ENCODE results near the gene BUB1B. TPM values are rescaled to one million over a fixed set of nuclear protein-coding genes. Genes with fewer than 3 reads are reported as not detected.

The BUB1B gene
- total RNA-seq, 1 experiment from 2014 or later: 92.9 TPM

- ChIA-PET RAD21 (ENCODE audit: low non-redundant PET in 1 of 2, low total read pairs in 2 of 2, uncharacterized antibody in 2 of 2, unreplicated experiment in 2 of 2) (no interaction called here), CTCF (interaction anchor here (1.2 to 1.5 kb wide), 2 partner anchors 11 to 53 kb away, joined by 3 to 4 read pairs; no protein-coding TSS in a partner anchor), POLR2A (no interaction called here)
- no TSS peak for BruUV-seq (replicated peaks)
- TF ChIP-seq CEBPB (IDR thresholded peaks at IDR 0.05; ENCODE audit: low read depth): no peak
- no peak for TF ChIP-seq ZFX (IDR thresholded peaks at IDR 0.05)
- TF ChIP-seq TCF7L2 (IDR thresholded peaks at IDR 0.05; ENCODE audit: borderline replicate concordance, extremely low read depth, insufficient read depth, insufficient read length): no peak
- TF ChIP-seq, protein P1, sequence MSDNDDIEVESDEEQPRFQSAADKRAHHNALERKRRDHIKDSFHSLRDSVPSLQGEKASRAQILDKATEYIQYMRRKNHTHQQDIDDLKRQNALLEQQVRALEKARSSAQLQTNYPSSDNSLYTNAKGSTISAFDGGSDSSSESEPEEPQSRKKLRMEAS (IDR thresholded peaks at IDR 0.05): no peak
- Histone ChIP-seq H3K36me3 (ENCODE audit: control insufficient read depth in 1 of 2, insufficient read depth in 2 of 2, low read length in 2 of 2) (peaks cover 38 to 58% of the 10 kb centered on the region in 2 experiments), H3K4me1 (ENCODE audit: control insufficient read depth in 1 of 2, insufficient read depth in 2 of 2, low read length in 2 of 2) (no peaks in the 10 kb centered on the region), H4K20me1 (ENCODE audit: insufficient read depth) (0 out of 2 replicates have a peak, but pooled peaks cover 3% of the 10 kb centered on the region), H3K4me3 (replicated peaks in 1 of 2; ENCODE audit: low read depth in 1 of 2, low read length in 2 of 2) (no peak overlapping the region), H3K9ac (ENCODE audit: low read length) (no peak overlapping the region), H2AFZ (ENCODE audit: low read depth, low read length, poor library complexity, severe bottlenecking) (no peak overlapping the region), H3K9me3 (ENCODE audit: control insufficient read depth in 1 of 2, insufficient read depth in 1 of 2, low read depth in 1 of 2, low read length in 2 of 2) (no peaks in the 10 kb centered on the region), H3K4me2 (ENCODE audit: low read length) (no peak overlapping the region), H3K9me2 (ENCODE audit: insufficient read depth) (no peaks in the 10 kb centered on the region), H3K27me3 (ENCODE audit: insufficient read depth, low read length) (no peaks in the 10 kb centered on the region), H3K27ac (ENCODE audit: low read depth, low read length) (no peak overlapping the region), H3K79me2 (ENCODE audit: insufficient read depth, low read length) (no peaks in the 10 kb centered on the region; the same call in 1 of the 2 replicates)
- intact Hi-C loops (cut with micrococcal nuclease): no loop called here
- DNase-seq (ENCODE audit: low read depth, low spot score) (no peak), ATAC-seq (no peak)
Observed at GRCh38 chr15:40222131-40222530, 61.3 kb downstream of the BUB1B start.

DNA sequence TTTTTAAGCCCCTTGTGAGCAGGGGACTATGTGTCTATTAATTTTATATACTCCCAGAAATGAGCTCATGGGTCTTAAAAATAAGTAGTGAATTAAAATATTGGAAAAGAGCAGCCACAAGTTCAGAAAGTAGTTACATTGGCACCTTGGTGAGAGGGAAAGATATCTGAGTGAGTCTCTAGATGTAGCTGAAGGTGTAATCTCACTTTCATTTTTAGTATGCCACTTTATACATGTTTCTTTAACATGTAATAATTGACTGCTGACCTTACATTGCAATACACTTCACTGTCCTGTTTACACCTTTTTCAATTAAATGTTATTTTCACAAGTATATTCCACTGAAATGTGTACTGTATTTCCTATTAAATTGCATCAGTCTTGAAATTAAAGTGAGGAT, 65.9 kb downstream of the BUB1B start:
- TF ChIP-seq ZBTB33 (IDR thresholded peaks at IDR 0.05; ENCODE audit: extremely low read depth, insufficient replicate concordance, low read length): no peak
- TF ChIP-seq EZH2 (IDR thresholded peaks at IDR 0.05): no peak
- TF ChIP-seq SP1 (IDR thresholded peaks at IDR 0.05; ENCODE audit: low read depth): no peak
- no peak for TF ChIP-seq ZFX (IDR thresholded peaks at IDR 0.05)
- no peak for TF ChIP-seq ZNF274 (IDR thresholded peaks at IDR 0.05; ENCODE audit: low read depth, low read length)
- no peak for TF ChIP-seq YY1 (IDR thresholded peaks at IDR 0.05; ENCODE audit: extremely low read depth, insufficient replicate concordance, low read depth, low read length)
- TF ChIP-seq, protein P2, sequence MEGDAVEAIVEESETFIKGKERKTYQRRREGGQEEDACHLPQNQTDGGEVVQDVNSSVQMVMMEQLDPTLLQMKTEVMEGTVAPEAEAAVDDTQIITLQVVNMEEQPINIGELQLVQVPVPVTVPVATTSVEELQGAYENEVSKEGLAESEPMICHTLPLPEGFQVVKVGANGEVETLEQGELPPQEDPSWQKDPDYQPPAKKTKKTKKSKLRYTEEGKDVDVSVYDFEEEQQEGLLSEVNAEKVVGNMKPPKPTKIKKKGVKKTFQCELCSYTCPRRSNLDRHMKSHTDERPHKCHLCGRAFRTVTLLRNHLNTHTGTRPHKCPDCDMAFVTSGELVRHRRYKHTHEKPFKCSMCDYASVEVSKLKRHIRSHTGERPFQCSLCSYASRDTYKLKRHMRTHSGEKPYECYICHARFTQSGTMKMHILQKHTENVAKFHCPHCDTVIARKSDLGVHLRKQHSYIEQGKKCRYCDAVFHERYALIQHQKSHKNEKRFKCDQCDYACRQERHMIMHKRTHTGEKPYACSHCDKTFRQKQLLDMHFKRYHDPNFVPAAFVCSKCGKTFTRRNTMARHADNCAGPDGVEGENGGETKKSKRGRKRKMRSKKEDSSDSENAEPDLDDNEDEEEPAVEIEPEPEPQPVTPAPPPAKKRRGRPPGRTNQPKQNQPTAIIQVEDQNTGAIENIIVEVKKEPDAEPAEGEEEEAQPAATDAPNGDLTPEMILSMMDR (IDR thresholded peaks at IDR 0.05 in 2 of 3, conservative IDR thresholded peaks at IDR 0.05 in 1 of 3; ENCODE audit: borderline replicate concordance in 1 of 3, insufficient read depth in 1 of 3, low read depth in 2 of 3, low read length in 2 of 3): no peak
- no peak for TF ChIP-seq EZH2phosphoT487 (IDR thresholded peaks at IDR 0.05; ENCODE audit: borderline replicate concordance)
- no peak for TF ChIP-seq SIN3A (IDR thresholded peaks at IDR 0.05; ENCODE audit: low read depth)
- H3K27ac ChIP-seq (ENCODE audit: low read depth, low read length): no peak overlapping the region
- no peak for ATAC-seq
- ChIA-PET CTCF (interaction anchor here (0.8 to 3.2 kb wide), 3 partner anchors 9 to 52 kb away, joined by 3 to 15 read pairs (median 4); no protein-coding TSS in a partner anchor), POLR2A (interaction anchor here (1.3 kb wide), 1 partner anchor 12 kb away, joined by 4 read pairs; the partner anchor contains the start of gene PAK6), RAD21 (ENCODE audit: low non-redundant PET in 1 of 2, low total read pairs in 2 of 2, uncharacterized antibody in 2 of 2, unreplicated experiment in 2 of 2) (no interaction called here)
- intact Hi-C loops (cut with micrococcal nuclease): no loop called here
- DNase-seq (ENCODE audit: low read depth, low spot score): no peak
- H3K9ac ChIP-seq (ENCODE audit: low read length): no peak overlapping the region
- no peaks in the 10 kb centered on the region for H3K4me1 ChIP-seq (ENCODE audit: control insufficient read depth in 1 of 2, insufficient read depth in 2 of 2, low read length in 2 of 2)
- no peaks in the 10 kb centered on the region for H3K9me3 ChIP-seq (ENCODE audit: control insufficient read depth in 1 of 2, insufficient read depth in 1 of 2, low read depth in 1 of 2, low read length in 2 of 2)
- H3K9me2 ChIP-seq (ENCODE audit: insufficient read depth): no peaks in the 10 kb centered on the region
- H3K79me2 ChIP-seq (ENCODE audit: insufficient read depth, low read length): no peaks in the 10 kb centered on the region
- H3K27me3 ChIP-seq (ENCODE audit: insufficient read depth, low read length): no peaks in the 10 kb centered on the region
- no peak overlapping the region for H2AFZ ChIP-seq (ENCODE audit: low read depth, low read length, poor library complexity, severe bottlenecking)
- H3K4me3 ChIP-seq (replicated peaks in 1 of 2; ENCODE audit: low read depth in 1 of 2, low read length in 2 of 2): no peak overlapping the region
- no TSS peak for BruUV-seq (replicated peaks)
- H3K4me2 ChIP-seq (ENCODE audit: low read length): no peak overlapping the region
- H3K36me3 ChIP-seq (ENCODE audit: control insufficient read depth in 1 of 2, insufficient read depth in 2 of 2, low read length in 2 of 2): peaks cover 8 to 19% of the 10 kb centered on the region in 2 experiments
- H4K20me1 ChIP-seq (ENCODE audit: insufficient read depth): no peaks in the 10 kb centered on the region

Data from HCT116 (cell line).